Thyroid gland (tissue), 4 donors: ENCODE results near the gene PAQR3.

Experiments
- CTCF ChIP-seq, 6 experiments: fragments of 200-600 bp in 3 of 6; fragments of 450-650 bp in 3 of 6; sonication (generic) in 3 of 6; IDR thresholded peaks; one replicate each; pipeline ENCODE4 v1.5.1; 2016 to 2019; ENCODE audit warnings: antibody characterized with exemption in 6 of 6, mild to moderate bottlenecking in 2 of 6, inconsistent platforms in 1 of 6, moderate library complexity in 1 of 6
- POLR2A ChIP-seq, 2 donors: fragments of 450-650 bp; IDR thresholded peaks; one replicate each; pipeline ENCODE4 v1.6.1; 2017; ENCODE audit warnings: antibody characterized with exemption in 2 of 2, mild to moderate bottlenecking in 2 of 2, moderate library complexity in 1 of 2

- TF ChIP-seq CTCF (IDR thresholded peaks at IDR 0.05) (no peak), POLR2A (IDR thresholded peaks at IDR 0.05) (no peak)
Measured at GRCh38 chr4:78987683-78988082, 48.4 kb upstream of the PAQR3 start.
